ENCODE data around the gene SMYD3.

SMYD3 gene

DNA sequence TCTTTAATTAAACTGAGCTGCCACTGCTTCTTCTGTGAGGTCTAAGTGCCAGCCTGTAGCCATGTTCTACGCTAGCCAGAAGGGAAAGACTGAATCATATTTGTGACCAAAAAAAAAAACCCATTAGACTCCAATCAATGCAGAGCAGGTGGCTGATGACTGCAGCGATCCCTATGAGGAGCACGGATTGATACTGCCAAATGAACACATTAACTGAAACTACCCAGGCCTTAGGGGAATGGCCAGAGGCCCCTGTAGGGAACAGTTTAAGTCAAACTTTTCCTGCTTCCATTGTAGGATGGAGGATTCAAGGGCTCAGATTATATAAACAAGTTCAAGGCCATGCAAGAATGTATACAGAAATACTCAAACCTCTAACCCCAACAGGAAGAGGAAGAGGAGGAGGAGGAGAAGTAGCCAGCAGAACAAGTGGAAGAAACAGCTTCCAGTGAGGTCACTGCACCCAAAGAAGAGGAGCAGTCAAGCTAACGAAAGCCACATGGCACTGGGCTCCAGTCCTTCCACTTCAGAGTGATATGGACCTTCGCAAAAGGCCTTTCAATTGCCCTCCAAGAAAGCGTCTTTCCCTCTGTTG, 328.3 kb downstream of the SMYD3 start:
- TF ChIP-seq FOXP2 (optimal IDR thresholded peaks at IDR 0.05; ENCODE audit: borderline replicate concordance, extremely low read depth, extremely low read length, insufficient read depth) (no peak), POLR2AphosphoS5 (IDR thresholded peaks at IDR 0.05; ENCODE audit: low read depth, low read length) (no peak), TAF1 (IDR thresholded peaks at IDR 0.05; ENCODE audit: borderline replicate concordance, insufficient read depth, low read length) (no peak), SIN3A (IDR thresholded peaks at IDR 0.05; ENCODE audit: borderline replicate concordance, insufficient read depth, low read length) (no peak)
- TF ChIP-seq, protein P1, sequence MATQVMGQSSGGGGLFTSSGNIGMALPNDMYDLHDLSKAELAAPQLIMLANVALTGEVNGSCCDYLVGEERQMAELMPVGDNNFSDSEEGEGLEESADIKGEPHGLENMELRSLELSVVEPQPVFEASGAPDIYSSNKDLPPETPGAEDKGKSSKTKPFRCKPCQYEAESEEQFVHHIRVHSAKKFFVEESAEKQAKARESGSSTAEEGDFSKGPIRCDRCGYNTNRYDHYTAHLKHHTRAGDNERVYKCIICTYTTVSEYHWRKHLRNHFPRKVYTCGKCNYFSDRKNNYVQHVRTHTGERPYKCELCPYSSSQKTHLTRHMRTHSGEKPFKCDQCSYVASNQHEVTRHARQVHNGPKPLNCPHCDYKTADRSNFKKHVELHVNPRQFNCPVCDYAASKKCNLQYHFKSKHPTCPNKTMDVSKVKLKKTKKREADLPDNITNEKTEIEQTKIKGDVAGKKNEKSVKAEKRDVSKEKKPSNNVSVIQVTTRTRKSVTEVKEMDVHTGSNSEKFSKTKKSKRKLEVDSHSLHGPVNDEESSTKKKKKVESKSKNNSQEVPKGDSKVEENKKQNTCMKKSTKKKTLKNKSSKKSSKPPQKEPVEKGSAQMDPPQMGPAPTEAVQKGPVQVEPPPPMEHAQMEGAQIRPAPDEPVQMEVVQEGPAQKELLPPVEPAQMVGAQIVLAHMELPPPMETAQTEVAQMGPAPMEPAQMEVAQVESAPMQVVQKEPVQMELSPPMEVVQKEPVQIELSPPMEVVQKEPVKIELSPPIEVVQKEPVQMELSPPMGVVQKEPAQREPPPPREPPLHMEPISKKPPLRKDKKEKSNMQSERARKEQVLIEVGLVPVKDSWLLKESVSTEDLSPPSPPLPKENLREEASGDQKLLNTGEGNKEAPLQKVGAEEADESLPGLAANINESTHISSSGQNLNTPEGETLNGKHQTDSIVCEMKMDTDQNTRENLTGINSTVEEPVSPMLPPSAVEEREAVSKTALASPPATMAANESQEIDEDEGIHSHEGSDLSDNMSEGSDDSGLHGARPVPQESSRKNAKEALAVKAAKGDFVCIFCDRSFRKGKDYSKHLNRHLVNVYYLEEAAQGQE (IDR thresholded peaks at IDR 0.05; ENCODE audit: insufficient read depth in 1 of 2, low read depth in 2 of 2, low read length in 2 of 2), result no peak

DNA sequence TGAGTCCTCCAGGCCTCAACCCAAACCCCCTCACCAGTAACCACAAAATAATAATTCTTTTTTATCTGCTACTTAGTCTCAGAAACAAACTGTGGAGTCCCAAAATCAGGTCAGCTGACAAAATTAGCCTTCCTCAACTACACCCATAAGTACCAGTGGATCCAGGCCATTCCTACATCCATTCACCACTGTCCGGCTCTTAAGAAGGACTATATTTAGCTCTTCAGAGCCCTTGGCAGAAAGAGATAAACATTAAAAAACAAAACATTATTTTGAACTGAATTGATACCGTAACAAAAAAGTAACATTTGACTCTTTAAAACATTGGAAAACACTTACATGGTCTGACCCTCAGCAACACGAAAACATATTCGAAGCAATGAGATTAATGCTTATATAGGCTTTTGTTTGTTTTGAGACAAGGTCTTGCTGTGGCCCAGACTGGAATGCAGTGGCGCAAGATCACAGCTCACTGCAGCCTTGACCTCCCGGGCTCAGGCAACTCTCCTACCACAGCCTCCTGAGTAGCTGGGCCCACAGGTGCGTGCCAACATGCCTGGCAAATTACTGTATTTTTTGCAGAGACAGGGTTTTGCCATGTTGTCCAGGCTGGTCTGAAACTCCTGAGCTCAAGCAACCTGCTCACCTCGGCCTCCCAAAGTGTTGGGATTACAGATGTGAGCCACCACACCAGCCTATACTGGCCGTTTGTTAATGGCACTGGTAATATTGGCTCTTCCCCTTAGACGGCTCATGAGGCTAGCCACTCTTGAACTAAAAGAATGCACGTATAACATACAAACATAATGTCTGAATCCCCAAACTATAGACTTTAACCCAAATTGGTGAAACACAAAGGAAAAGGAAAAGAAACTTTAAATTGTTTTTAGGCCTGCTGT, 330.7 kb downstream of the SMYD3 start:
- TF ChIP-seq FOXP2 (optimal IDR thresholded peaks at IDR 0.05; ENCODE audit: borderline replicate concordance, extremely low read depth, extremely low read length, insufficient read depth) (no peak), SIN3A (IDR thresholded peaks at IDR 0.05; ENCODE audit: borderline replicate concordance, insufficient read depth, low read length) (no peak), TAF1 (IDR thresholded peaks at IDR 0.05; ENCODE audit: borderline replicate concordance, insufficient read depth, low read length) (no peak), POLR2AphosphoS5 (IDR thresholded peaks at IDR 0.05; ENCODE audit: low read depth, low read length) (no peak)
- TF ChIP-seq, protein P1 (IDR thresholded peaks at IDR 0.05; ENCODE audit: insufficient read depth in 1 of 2, low read depth in 2 of 2, low read length in 2 of 2), result no peak

DNA sequence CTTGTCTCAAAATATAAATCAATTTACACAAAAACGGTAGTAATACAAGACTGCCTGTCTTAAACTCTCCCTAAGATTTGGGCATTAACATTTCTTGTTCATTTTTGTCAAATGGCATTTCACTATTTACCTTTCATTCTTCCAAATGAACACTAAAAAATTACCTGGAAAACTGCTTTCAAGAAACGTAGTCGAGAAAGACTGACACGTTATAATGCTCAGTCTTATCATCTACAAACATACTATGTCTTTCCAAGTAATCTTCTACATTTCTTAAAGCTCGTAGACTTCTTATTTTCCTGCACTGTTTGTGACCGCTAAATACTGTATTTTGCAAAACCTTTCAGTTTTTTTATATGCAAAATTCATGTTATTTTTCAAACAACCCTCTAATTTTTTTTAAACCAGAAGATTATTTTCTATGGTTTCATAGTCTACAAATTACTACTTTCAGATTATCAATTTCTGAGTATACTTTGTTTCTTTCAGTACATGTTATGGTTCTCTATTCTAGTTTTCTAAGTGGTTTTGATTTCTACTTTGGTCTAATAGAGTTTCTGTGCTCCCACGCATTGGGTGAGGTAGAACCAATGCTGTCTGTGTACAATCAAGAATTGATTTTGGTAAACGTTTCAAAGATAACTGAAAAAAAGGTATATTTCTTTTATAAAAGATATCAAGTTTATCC, 336.4 kb downstream of the SMYD3 start:
- no peak for TF ChIP-seq SIN3A (IDR thresholded peaks at IDR 0.05; ENCODE audit: borderline replicate concordance, insufficient read depth, low read length)
- TF ChIP-seq POLR2AphosphoS5 (IDR thresholded peaks at IDR 0.05; ENCODE audit: low read depth, low read length), result no peak
- TF ChIP-seq TAF1 (IDR thresholded peaks at IDR 0.05; ENCODE audit: borderline replicate concordance, insufficient read depth, low read length), result no peak
- TF ChIP-seq, protein P1 (IDR thresholded peaks at IDR 0.05; ENCODE audit: insufficient read depth in 1 of 2, low read depth in 2 of 2, low read length in 2 of 2), result no peak
- TF ChIP-seq FOXP2 (optimal IDR thresholded peaks at IDR 0.05; ENCODE audit: borderline replicate concordance, extremely low read depth, extremely low read length, insufficient read depth), result no peak

DNA sequence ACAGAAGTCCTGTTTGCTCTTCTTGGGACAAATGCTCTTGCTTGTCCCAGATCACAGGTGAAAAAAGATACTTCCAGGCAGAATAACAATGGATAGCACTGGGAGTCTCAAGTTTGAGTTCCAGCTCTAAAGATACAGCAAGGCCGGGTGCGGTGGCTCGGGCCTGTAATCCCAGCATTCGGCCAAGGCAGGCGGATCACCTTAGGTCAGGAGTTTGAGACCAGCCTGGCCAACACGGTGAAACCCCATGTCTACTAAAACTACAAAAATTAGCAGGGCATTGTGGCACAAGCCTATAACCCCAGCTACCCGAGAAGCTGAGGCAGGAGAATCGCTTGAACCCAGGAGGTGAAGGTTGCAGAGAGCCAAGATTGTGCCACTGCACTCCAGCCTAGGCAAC, 337.6 kb downstream of the SMYD3 start:
- TF ChIP-seq SIN3A (IDR thresholded peaks at IDR 0.05; ENCODE audit: borderline replicate concordance, insufficient read depth, low read length) (no peak), TAF1 (IDR thresholded peaks at IDR 0.05; ENCODE audit: borderline replicate concordance, insufficient read depth, low read length) (no peak), FOXP2 (optimal IDR thresholded peaks at IDR 0.05; ENCODE audit: borderline replicate concordance, extremely low read depth, extremely low read length, insufficient read depth) (no peak), POLR2AphosphoS5 (IDR thresholded peaks at IDR 0.05; ENCODE audit: low read depth, low read length) (no peak)
- TF ChIP-seq, protein P1 (IDR thresholded peaks at IDR 0.05; ENCODE audit: insufficient read depth in 1 of 2, low read depth in 2 of 2, low read length in 2 of 2), result no peak
